T-helper 17 cell (primary cell): ENCODE data around the gene TMEM79. TPM values are rescaled to one million over a fixed set of nuclear protein-coding genes. Genes with fewer than 3 reads are reported as not detected.
"Not testable (repeated sequence)": the region's sequence is repeated elsewhere in the genome, so short reads cannot be mapped to it uniquely, and the experiment has no call there.

Experiments
- ATAC-seq: fragments of 150-1000 bp; cut with Tn5 transposase; 2 replicates; pipeline ENCODE4 v1.10.0; 2021; ENCODE audit warnings: mild to moderate bottlenecking, moderate library complexity
- DNase-seq, 3 donors: peaks; one replicate each; pipeline versions ENCODE4 v3.0.0 to v3.0.0-alpha.2; 2020 to 2021
- H3K9me3 ChIP-seq: one replicate; pipeline ENCODE4 v1.7.0; 2013; ENCODE audit warnings: low read length, mild to moderate bottlenecking; ENCODE audit not compliant: control insufficient read depth, poor library complexity, severe bottlenecking
- H3K27ac Mint-ChIP-seq: one replicate; pipeline ENCODE4 v1.8.0; 2022; ENCODE audit warnings: mild to moderate bottlenecking, moderate library complexity, mixed read lengths
- H3K27me3 Mint-ChIP-seq: one replicate; pipeline ENCODE4 v1.8.0; 2022; ENCODE audit warnings: mixed read lengths
- H3K36me3 Mint-ChIP-seq: one replicate; pipeline ENCODE4 v1.8.0; 2022; ENCODE audit warnings: low read depth, mixed read lengths
- H3K4me1 Mint-ChIP-seq: one replicate; pipeline ENCODE4 v1.8.0; 2022; ENCODE audit warnings: mild to moderate bottlenecking, mixed read lengths
- H3K4me3 Mint-ChIP-seq: one replicate; pipeline ENCODE4 v1.8.0; 2022; ENCODE audit warnings: mild to moderate bottlenecking, moderate library complexity, mixed read lengths
- total RNA-seq, 4 donors: library from RNA in 2 of 4; stranded (reverse) in 2 of 4; gene quantifications; one replicate each; pipeline ENCODE4 v1.2.3 and lab custom pipeline; 2022 to 2026

TMEM79 gene
- total RNA-seq, 2 donors from 2014 or later, result 3.2 to 3.5 TPM

DNA sequence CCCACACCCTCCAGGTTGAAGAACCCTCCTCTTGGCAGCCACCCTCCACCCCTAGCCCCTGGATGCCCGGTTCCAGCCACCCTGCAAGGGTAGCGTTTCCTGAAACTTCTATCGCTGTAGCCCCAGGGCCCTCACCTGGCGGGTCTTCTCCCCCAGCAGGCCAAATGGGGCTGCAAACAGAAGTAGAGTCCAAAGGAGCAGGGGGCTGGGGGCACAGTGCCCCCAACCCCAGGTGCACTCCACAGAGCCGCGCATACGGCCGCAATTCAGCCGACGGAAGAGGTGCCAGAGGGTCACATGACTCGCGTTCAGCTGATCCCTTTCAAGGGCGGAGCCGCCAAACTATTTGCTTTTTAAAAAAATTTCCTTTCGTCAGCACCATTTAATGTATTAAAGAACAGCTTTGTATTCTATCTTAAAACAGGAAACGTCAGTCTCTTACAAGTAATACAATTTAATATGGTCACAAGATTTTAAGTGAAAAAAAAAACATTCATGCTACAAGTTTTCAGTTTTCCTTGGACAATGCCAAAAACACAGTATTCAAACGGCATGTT is 11.3 kb downstream of the TMEM79 start, which contains the start of gene GLMP:
TSS of gene GLMP (minus strand) at position 289 of the 557 bp plus-strand sequence. CDS start at position 255, 34 bp downstream.
- Mint-ChIP-seq H3K27ac (peak within 1 kb of the TSS; percentile 84), H3K36me3 (no peaks in the 10 kb centered on the region), H3K4me1 (peaks cover 10% of the 10 kb centered on the region), H3K27me3 (no peaks in the 10 kb centered on the region), H3K4me3 (peak within 1 kb of the TSS; percentile 94)
- H3K9me3 ChIP-seq, result no peaks in the 10 kb centered on the region
- DNase-seq, result peak; percentile 32 to 38 (median 37)
- peak; percentile 91 for ATAC-seq

- Mint-ChIP-seq H3K36me3 (no peaks in the 10 kb centered on the region), H3K27ac (no peak within 1 kb of the TSS), H3K4me3 (no peak within 1 kb of the TSS), H3K4me1 (peaks cover 10% of the 10 kb centered on the region), H3K27me3 (no peaks in the 10 kb centered on the region)
- ATAC-seq (no peak), DNase-seq (no peak)
- no peaks in the 10 kb centered on the region for H3K9me3 ChIP-seq
Observed at GRCh38 chr1:156298852-156299357, 14.8 kb downstream of the TMEM79 start, which contains the start of gene VHLL. Gene VHLL, minus strand, starts transcription at chr1:156299307. Its CDS starts 118 bp downstream, at chr1:156299189.

GRCh38 chr1:156303241-156303640 is 19.1 kb downstream of the TMEM79 start:
- DNase-seq, result no peak
- ATAC-seq, result no peak
- no peak overlapping the region for H3K27ac Mint-ChIP-seq
- H3K36me3 Mint-ChIP-seq, result no peaks in the 10 kb centered on the region
- no peaks in the 10 kb centered on the region for H3K9me3 ChIP-seq
- H3K4me3 Mint-ChIP-seq, result no peak overlapping the region
- no peaks in the 10 kb centered on the region for H3K4me1 Mint-ChIP-seq
- H3K27me3 Mint-ChIP-seq, result no peaks in the 10 kb centered on the region

- DNase-seq (no peak), ATAC-seq (no peak)
- Mint-ChIP-seq H3K4me3 (no peak overlapping the region), H3K4me1 (no peaks in the 10 kb centered on the region), H3K36me3 (no peaks in the 10 kb centered on the region), H3K27me3 (no peaks in the 10 kb centered on the region), H3K27ac (no peak overlapping the region)
- no peaks in the 10 kb centered on the region for H3K9me3 ChIP-seq
Observed at GRCh38 chr1:156305215-156305614, 21.1 kb downstream of the TMEM79 start.

DNA sequence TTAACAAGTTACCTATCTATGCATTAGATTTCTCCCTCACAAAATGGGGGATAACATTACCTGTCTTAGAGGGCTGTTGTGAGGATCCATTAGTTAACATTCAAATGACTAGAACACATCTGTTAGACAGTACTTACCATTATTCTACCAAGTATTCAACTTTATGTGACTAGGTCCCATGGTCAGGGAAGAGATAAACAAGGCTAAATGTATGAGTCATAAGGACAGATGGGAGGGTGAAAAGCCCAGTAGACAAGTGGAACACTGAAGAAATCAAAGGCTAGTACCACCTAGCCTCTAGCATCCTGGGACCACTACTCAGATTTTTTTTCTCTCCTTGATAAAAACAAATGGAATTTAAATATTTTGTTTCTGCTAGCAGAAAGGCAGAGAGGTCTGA is 24.0 kb downstream of the TMEM79 start:
- no peaks in the 10 kb centered on the region for H3K9me3 ChIP-seq
- no peak for DNase-seq
- no peak for ATAC-seq
- Mint-ChIP-seq H3K27me3 (no peaks in the 10 kb centered on the region), H3K4me1 (no peaks in the 10 kb centered on the region), H3K36me3 (peaks cover 3% of the 10 kb centered on the region), H3K27ac (no peak overlapping the region), H3K4me3 (no peak overlapping the region)

DNA sequence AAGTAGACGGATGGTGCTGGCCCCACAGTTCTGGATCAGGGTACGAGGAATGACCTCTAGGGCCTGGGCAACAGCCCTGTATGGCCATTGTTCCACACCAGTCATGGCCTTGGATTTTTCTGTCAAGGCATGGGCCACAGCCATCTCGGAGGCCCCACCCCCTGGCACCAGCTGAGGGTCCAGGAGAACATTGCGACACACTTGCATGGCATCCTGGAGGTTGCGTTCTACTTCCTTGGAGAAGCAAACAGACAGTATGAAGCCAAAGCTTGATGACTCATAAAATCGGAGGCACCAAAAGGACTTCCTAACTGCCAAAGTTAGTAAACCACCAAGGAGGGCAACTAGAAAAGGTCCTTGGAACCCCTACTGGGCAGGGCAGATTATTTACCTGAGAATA is 26.8 kb downstream of the TMEM79 start:
- Mint-ChIP-seq H3K4me1 (no peaks in the 10 kb centered on the region), H3K4me3 (no peak overlapping the region), H3K27ac (no peak overlapping the region), H3K27me3 (no peaks in the 10 kb centered on the region), H3K36me3 (peaks cover 12% of the 10 kb centered on the region)
- H3K9me3 ChIP-seq, result no peaks in the 10 kb centered on the region
- DNase-seq (no peak), ATAC-seq (no peak)

DNA sequence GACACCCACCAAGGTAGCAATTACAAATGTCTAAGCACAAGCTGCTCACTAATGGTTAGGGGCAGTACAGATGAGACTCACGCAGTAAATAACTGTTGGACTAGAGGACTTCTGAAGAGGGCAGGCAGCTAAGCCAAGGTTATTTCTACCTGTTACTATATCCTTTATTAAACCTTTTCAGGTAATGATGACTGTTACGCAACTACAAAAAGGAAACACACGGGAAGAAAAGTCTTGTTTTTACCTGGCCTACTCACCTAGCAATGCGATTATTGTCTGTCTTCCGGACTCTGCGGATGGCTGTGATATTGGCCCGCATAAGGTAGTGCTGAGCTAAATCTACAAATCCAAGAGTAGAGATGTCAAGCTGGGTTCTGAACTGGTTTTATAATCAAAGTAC is 32.8 kb downstream of the TMEM79 start:
- H3K4me1 Mint-ChIP-seq, result peaks cover 2% of the 10 kb centered on the region
- no peak overlapping the region for H3K27ac Mint-ChIP-seq
- peaks cover 9% of the 10 kb centered on the region for H3K36me3 Mint-ChIP-seq
- no peaks in the 10 kb centered on the region for H3K27me3 Mint-ChIP-seq
- no peak for DNase-seq
- H3K4me3 Mint-ChIP-seq, result no peak overlapping the region
- no peaks in the 10 kb centered on the region for H3K9me3 ChIP-seq
- no peak for ATAC-seq

GRCh38 chr1:156319664-156320063 is 35.5 kb downstream of the TMEM79 start:
- H3K9me3 ChIP-seq, result no peaks in the 10 kb centered on the region
- ATAC-seq (no peak), DNase-seq (peak in 1 of 3 donors; percentile 15)
- no peak overlapping the region for H3K4me3 Mint-ChIP-seq
- no peaks in the 10 kb centered on the region for H3K27me3 Mint-ChIP-seq
- peaks cover 3% of the 10 kb centered on the region for H3K36me3 Mint-ChIP-seq
- H3K27ac Mint-ChIP-seq, result no peak overlapping the region
- peaks cover 2% of the 10 kb centered on the region for H3K4me1 Mint-ChIP-seq

DNA sequence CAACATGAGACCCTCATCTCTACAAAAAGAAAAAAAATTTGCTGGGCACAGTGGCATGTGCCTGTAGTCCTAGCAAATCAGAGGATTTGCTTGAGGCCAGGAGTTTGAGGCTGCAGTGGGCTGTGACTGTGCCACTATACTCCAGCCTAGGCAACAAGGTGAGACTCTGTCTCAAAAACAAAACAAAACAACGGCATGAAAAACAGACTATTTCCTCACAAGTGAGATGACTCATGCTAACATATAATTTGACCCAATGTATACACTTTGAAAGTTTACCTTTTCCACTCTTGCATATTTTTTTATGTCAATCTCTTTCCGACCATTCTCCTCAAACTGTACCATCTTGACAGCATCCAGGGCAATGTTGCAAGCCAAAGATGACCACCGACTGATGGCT is 36.4 kb downstream of the TMEM79 start:
- no peaks in the 10 kb centered on the region for H3K27me3 Mint-ChIP-seq
- no peak overlapping the region for H3K4me3 Mint-ChIP-seq
- no peaks in the 10 kb centered on the region for H3K9me3 ChIP-seq
- DNase-seq (no peak), ATAC-seq (no peak)
- peaks cover 2% of the 10 kb centered on the region for H3K4me1 Mint-ChIP-seq
- no peak overlapping the region for H3K27ac Mint-ChIP-seq
- H3K36me3 Mint-ChIP-seq, result no peaks in the 10 kb centered on the region

GRCh38 chr1:156323179-156323578 is 39.1 kb downstream of the TMEM79 start:
- H3K27ac Mint-ChIP-seq, H3K4me3 Mint-ChIP-seq, ATAC-seq, H3K4me1 Mint-ChIP-seq, H3K36me3 Mint-ChIP-seq, DNase-seq, H3K9me3 ChIP-seq, H3K27me3 Mint-ChIP-seq: not testable (repeated sequence)

- DNase-seq, result no peak
- no peaks in the 10 kb centered on the region for H3K36me3 Mint-ChIP-seq
Observed at GRCh38 chr1:156336242-156336641, 52.1 kb downstream of the TMEM79 start.

DNA sequence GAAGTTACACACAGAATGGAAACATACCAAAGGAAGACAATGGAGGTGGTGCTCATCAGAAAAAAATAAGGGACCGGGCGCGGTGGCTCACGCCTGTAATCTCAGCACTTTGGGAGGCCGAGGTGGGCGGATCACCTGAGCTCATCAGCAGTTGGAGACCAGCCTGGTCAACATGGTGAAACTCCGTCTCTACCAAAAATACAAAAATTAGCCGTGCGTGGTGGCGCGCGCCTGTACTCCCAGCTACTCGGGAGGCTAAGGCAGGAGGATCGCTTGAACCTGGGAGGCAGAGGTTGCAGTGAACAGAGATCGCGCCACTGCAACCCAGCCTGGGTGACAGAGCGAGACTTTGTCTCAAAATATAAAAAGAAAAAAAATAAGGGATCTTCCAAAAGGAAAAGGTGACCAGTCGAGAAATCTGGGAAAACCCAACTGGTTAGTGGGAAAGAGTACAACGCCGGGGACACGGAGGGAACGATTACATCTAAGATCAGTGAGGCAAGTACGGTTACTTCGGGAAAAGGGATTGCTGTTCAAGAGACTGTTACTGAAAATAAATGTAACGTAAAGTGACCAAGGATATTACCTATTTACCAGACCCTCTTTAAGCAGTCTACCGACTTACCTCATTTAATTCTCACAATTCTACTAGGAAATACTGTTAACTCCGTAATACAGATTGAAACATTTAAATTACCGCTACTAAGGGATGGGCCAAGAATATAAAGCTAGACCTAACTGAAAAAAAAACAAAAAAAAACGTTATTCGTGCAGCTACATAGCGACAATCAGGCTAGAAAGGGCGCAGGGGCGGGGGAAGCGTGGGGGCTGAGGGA is 53.1 kb downstream of the TMEM79 start:
- H3K9me3 ChIP-seq, result no peaks in the 10 kb centered on the region
- H3K4me1 Mint-ChIP-seq, result peaks cover 22% of the 10 kb centered on the region
- H3K4me3 Mint-ChIP-seq, result peak overlapping the region; percentile 97
- no peaks in the 10 kb centered on the region for H3K36me3 Mint-ChIP-seq
- no peaks in the 10 kb centered on the region for H3K27me3 Mint-ChIP-seq
- no peak for ATAC-seq
- no peak for DNase-seq
- peak overlapping the region; percentile 96 for H3K27ac Mint-ChIP-seq

More at GRCh38 chr1:156336242-156336641, 52.1 kb downstream of the TMEM79 start:
- Mint-ChIP-seq H3K4me3 (peak overlapping the region; percentile 97), H3K4me1 (peaks cover 22% of the 10 kb centered on the region), H3K27me3 (no peaks in the 10 kb centered on the region), H3K27ac (peak overlapping the region; percentile 96)
- no peak for ATAC-seq
- H3K9me3 ChIP-seq, result no peaks in the 10 kb centered on the region

GRCh38 chr1:156337888-156338179 is 53.7 kb downstream of the TMEM79 start:
- peak overlapping the region; percentile 96 for H3K27ac Mint-ChIP-seq
- peaks cover 22% of the 10 kb centered on the region for H3K4me1 Mint-ChIP-seq
- peak overlapping the region; percentile 97 for H3K4me3 Mint-ChIP-seq
- no peaks in the 10 kb centered on the region for H3K9me3 ChIP-seq
- H3K27me3 Mint-ChIP-seq, result peaks cover 1% of the 10 kb centered on the region
- peaks cover 2% of the 10 kb centered on the region for H3K36me3 Mint-ChIP-seq
- no peak for DNase-seq
- ATAC-seq, result no peak
